Purkinje cell (primary cell): ENCODE measurements around the gene KMT5C. TPM values are rescaled to one million over a fixed set of nuclear protein-coding genes. Genes with fewer than 3 reads are reported as not detected.

Source experiments
- polyA plus RNA-seq: library from polyadenylated mRNA; unstranded; fragments of >200 nt; fragmentation: Nextera tagmentation; gene quantifications from 2 replicates; pipeline ENCODE4 v1.2.1, GENCODE V29; 2014

KMT5C gene
- 0.77 TPM in 1 of 2 replicates, not detected in the other for polyA plus RNA-seq

GRCh38 chr19:55339105-55339888 lies at the start of gene KMT5C:
TSS of gene KMT5C (plus strand) at chr19:55339876. CDS start at chr19:55341937, 2,061 bp downstream.

GRCh38 chr19:55325172-55325571 lies 14.5 kb upstream of the KMT5C start, which contains the start of gene TMEM150B:
TSS of gene TMEM150B (minus strand) at chr19:55325341. CDS start at chr19:55321036, 4,305 bp downstream.

GRCh38 chr19:55354698-55355212 lies 15.1 kb downstream of the KMT5C start, which contains the start of gene COX6B2:
TSS of gene COX6B2 (minus strand) at chr19:55354719. CDS start at chr19:55354521, 198 bp downstream.

DNA sequence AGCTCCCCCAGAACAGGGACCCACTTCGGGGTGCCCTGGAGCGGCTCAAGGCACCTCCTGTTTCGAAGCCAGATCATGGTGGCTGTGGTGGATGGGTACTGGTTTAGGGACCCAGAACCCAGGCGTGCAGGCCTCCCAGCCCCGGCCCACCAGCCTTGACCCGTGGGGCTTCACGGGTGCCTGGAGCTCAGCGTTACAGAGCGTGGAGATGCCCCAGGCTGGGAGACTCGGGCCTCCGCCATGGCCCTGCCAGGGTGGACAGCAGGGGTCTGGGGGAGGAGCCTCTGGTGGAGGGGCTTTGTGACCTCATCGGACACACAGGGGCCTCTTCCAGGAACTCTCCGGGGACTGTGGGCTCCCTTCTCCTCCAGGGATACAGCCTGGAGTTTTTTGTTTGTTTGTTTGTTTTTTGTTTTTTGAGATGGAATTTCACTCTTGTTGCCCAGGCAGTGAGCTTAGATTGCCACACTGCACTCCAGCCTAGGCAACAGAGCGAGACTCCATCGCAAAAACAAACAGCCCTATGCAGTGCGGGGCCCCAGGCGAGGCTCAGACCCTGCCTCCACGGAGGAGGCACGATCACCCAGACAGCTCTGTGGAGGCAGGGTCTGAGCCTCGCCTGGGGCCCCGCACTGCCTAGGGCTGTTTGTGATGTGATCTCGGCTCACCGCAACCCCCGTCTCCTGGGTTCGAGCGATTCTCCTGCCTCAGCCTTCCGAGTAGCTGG lies 23.5 kb downstream of the KMT5C start, which contains the start of gene GARIN5B:
Gene GARIN5B, minus strand, starts transcription at position 271 of the 727 bp plus-strand sequence. Its CDS starts 194 bp downstream, at position 77.

GRCh38 chr19:55370305-55370988 lies 30.8 kb downstream of the KMT5C start, which contains the start of gene IL11:
TSS of gene IL11 (minus strand) at chr19:55370463. CDS start at chr19:55370310, 153 bp downstream.

DNA sequence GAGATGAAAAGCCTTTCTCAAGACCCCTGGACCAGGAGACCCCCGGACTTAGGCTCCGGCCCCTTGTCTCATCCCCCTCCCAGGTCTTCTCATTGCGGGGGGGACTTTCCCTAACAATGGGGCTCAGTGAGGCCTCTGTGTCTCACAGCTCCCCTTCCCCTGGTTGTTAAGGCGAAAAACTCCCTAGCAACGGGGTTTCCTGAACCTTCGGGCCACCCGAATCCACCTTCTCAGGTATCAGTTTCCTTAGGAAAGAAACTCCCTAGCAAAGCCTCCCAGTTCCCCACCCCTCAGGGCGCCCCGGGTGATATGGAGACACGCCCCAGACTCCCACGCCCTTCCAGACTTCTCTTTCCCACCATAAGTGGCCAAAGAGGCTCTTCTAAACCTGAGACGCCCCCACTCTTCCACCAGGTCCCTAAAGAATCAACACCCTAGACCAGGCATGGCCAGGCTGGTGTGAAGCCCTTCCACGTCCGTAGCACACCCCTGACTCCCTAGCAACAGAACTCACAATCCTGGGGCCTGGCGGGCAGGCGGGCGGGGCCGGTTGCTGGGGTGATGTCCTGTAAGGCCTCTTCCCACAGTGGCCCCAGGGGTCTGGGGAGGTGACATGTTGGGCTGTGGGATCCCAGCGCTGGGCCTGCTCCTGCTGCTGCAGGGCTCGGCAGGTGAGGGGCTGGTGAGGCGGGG lies 36.7 kb downstream of the KMT5C start, which contains the start of gene TMEM190:
Gene TMEM190, plus strand, starts transcription at position 586 of the 693 bp plus-strand sequence. Its CDS starts 28 bp downstream, at position 614.

GRCh38 chr19:55384131-55384919 lies 44.6 kb downstream of the KMT5C start, which contains the start of gene TMEM238:
TSS of gene TMEM238 (minus strand) at chr19:55384292. CDS start at chr19:55384259, 33 bp downstream.

DNA sequence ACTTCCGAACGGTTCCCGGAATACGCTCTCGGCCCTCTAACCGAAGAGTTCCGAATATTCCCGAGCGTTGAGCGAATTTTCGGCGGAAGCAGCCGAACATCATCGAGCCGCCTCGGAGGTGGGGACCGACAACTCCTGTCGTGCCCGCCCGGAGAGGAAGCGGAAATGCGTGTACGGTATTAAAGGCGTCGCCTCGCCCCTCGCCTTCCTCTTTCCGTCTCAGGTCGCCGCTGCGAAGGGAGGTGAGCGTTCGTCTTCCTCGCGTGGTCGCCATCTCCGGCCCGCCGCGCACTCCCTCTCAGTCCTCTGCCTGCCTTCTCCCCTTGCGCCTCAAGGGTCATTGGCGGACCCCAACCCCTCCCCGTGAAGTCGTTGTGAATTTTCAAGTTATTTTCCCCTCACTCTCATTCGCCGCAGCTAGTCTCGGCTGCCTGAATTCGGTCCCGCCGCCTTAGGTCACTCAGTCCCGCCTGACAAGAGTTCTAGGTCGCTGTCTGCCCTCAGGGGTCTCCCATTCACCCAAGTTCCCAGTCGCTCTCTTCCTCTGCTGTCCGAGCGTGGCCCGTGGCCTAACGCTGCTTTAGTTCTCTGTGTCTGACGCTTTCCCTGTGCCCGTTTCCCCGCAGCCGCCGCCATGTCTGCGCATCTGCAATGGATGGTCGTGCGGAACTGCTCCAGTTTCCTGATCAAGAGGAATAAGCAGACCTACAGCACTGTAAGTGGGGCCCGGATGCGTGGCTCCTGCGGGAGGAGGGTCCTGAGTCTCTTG lies 46.2 kb downstream of the KMT5C start, which contains the start of gene RPL28:
Gene RPL28, plus strand, starts transcription at position 209 of the 769 bp plus-strand sequence. Its CDS starts 426 bp downstream, at position 635.

Other genes with a start within 250 kb of the KMT5C start
- 7.8 and 8.1 TPM in 2 replicates for gene PPP1R12C, start 222.2 kb upstream of the KMT5C start, polyA plus RNA-seq
- gene TNNT1, start 190.7 kb upstream of the KMT5C start, polyA plus RNA-seq, result 84.0 and 98.2 TPM in 2 replicates
- not detected in 2 replicates for gene TNNI3, start 182.1 kb upstream of the KMT5C start, polyA plus RNA-seq
- 0.99 TPM in 1 of 2 replicates, not detected in the other for gene DNAAF3, start 173.3 kb upstream of the KMT5C start, polyA plus RNA-seq
- 2.6 and 7.5 TPM in 2 replicates for gene SYT5, start 159.6 kb upstream of the KMT5C start, polyA plus RNA-seq
- gene PTPRH, start 130.4 kb upstream of the KMT5C start, polyA plus RNA-seq, result 1.0 TPM in 1 of 2 replicates, not detected in the other
- 0.27 and 1.3 TPM in 2 replicates for gene TMEM86B, start 111.1 kb upstream of the KMT5C start, polyA plus RNA-seq
- 1.3 and 2.7 TPM in 2 replicates for gene PPP6R1, start 80.9 kb upstream of the KMT5C start, polyA plus RNA-seq
- 5.9 and 10.4 TPM in 2 replicates for gene HSPBP1, start 59.8 kb upstream of the KMT5C start, polyA plus RNA-seq
- gene BRSK1, start 55.9 kb upstream of the KMT5C start, polyA plus RNA-seq, result 0.44 and 2.8 TPM in 2 replicates
- gene TMEM150B, start 14.5 kb upstream of the KMT5C start, polyA plus RNA-seq, result not detected in 2 replicates
- not detected in 2 replicates for gene COX6B2, start 14.8 kb downstream of the KMT5C start, polyA plus RNA-seq
- not detected in 2 replicates for gene GARIN5B, start 23.4 kb downstream of the KMT5C start, polyA plus RNA-seq
- not detected in 2 replicates for gene IL11, start 30.6 kb downstream of the KMT5C start, polyA plus RNA-seq
- gene TMEM190, start 37.0 kb downstream of the KMT5C start, polyA plus RNA-seq, result not detected in 2 replicates
- gene TMEM238, start 44.4 kb downstream of the KMT5C start, polyA plus RNA-seq, result not detected in 2 replicates
- gene RPL28, start 46.1 kb downstream of the KMT5C start, polyA plus RNA-seq, result 339 and 376 TPM in 2 replicates
- gene UBE2S, start 67.9 kb downstream of the KMT5C start, polyA plus RNA-seq, result 1.3 and 1.6 TPM in 2 replicates
- 0.62 TPM in 1 of 2 replicates, not detected in the other for gene SHISA7, start 103.4 kb downstream of the KMT5C start, polyA plus RNA-seq
- gene ISOC2, start 121.8 kb downstream of the KMT5C start, polyA plus RNA-seq, result 0.93 and 1.2 TPM in 2 replicates
- not detected in 2 replicates for gene C19orf85, start 124.9 kb downstream of the KMT5C start, polyA plus RNA-seq
- not detected in 2 replicates for gene ZNF628, start 136.7 kb downstream of the KMT5C start, polyA plus RNA-seq
- 26.9 and 43.3 TPM in 2 replicates for gene NAT14, start 145.3 kb downstream of the KMT5C start, polyA plus RNA-seq
- gene SSC5D, start 148.6 kb downstream of the KMT5C start, polyA plus RNA-seq, result 0.05 TPM in 1 of 2 replicates, not detected in the other
- not detected in 2 replicates for gene SBK2, start 197.3 kb downstream of the KMT5C start, polyA plus RNA-seq
- gene SBK3, start 205.7 kb downstream of the KMT5C start, polyA plus RNA-seq, result not detected in 2 replicates
- gene ZNF579, start 241.0 kb downstream of the KMT5C start, polyA plus RNA-seq, result 0.36 and 0.48 TPM in 2 replicates